Stimulated activated CD8-positive, alpha-beta memory T cell treated with anti-CD3 and anti-CD28 coated beads, Interleukin-2, amount 100 ng/mL, for 48 hours (primary cell): ENCODE data around the gene FAM181A.
A peak's percentile ranks its signal among the peaks of the same experiment; 100 is the strongest.

ENCODE experiments used
- DNase-seq, 2 donors: peaks; one replicate each; pipeline ENCODE4 v3.0.0-alpha.2; 2020; ENCODE audit warnings: low read depth in 2 of 2

The FAM181A gene

DNA sequence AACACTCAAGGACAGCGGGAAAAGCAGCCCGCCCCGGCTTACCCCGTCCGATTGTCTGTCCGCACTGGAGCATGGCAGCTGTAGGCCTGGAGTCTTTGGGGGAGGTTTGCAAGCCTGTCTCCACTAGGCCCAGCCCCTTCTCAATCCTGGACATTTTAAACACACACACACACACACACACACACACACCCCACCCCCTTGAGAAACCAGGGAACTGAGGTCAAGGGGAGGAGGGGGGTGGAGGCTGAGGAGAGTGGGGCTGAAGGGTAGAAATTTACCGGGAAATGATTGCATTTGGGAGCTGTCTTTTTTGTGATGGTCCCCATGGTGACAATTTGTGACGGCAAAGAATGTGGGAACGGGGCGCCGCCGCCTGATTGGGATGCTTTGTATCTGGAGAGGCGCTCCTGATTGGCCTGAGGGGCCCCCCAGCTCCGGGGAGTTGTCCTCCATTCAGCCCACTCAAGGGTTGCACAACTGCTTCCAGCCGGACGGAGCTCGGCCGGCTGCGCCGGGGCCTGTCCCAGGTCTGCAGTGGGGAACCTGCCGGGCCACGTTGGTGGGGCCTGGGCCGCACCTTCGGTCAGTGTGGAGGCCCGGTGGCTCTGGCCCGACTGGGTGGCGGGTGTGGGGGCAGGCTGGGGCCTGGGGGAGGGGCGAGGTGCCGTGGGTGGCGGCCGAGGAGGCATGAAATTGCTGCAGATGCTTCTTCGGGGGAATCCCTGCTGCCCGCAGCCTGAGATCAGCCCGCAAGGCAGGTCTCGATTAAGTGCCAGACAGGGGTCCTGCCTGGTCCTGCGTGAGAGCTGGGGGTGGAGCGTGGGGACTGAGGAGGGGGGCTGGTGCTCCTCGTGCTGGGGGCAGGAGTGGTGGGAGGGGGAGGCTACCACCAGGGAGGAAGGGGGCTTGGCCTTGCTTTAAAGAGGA is at the start of gene FAM181A:
TSS of gene FAM181A (plus strand) at position 472 of the 927 bp plus-strand sequence. CDS start 942 bp downstream, outside the sequence.
- DNase-seq, result no peak

DNA sequence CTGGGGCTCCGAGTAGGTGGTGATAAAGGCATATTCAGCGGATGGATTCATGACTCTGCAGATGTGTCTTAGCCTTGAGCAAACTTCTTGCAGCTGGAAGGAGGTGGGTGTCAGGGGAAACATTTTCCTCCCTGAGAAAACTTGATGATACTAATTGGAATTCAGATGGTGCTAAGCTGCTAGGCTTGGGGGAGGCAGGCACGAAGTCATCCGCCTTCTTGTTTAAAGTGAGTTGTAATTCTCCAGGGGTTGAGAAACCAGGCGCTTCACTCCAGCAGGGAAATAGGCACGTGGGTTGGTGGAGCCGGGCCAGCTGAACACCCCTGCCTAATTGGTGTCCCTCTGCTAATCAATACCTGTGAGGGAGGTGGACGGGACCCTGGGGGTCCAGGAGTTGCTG is 48.9 kb upstream of the FAM181A start:
- no peak for DNase-seq

GRCh38 chr14:93878871-93879270 is 48.3 kb upstream of the FAM181A start:
- DNase-seq, result no peak

- no peak for DNase-seq
Measured at GRCh38 chr14:93879362-93879983, 47.7 kb upstream of the FAM181A start.

- no peak for DNase-seq
Measured at GRCh38 chr14:93880021-93880820, 46.9 kb upstream of the FAM181A start.

DNA sequence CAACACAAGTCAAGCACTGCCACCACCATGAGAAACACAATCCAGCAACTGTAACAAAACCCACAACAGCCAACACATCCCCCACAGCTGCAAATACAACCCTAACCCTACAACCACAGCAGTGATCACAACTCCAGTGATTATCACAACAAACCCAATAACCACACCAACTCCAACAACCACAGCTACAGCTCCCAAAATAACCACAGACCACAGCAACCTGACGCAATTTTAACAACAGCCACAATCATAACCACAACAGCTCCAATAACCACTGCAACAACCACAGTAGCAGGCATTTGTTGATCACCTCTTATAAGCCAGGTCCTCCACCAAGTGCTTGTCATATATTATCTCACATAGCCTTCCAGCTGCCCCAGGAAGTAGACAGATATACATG is 42.2 kb upstream of the FAM181A start:
- DNase-seq, result no peak

DNA sequence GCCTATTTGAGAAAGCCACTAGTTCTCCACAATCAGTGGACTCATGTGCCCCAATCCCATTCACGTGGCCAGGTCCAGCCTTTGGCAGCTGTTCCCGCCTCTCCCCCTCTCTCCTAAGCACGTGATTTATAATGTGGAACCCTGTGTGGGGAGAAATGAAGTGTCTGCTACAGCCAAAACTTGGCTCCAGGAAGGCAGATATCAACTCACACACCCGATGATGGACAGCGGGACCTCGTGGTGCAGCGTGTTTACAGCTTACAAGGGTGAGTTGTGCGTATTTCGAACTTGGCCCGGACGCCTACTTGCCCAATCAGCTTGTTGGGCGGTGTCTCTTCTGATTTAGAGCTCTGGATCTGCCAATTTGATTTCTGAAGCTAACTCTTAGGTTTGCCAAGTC is 38.1 kb upstream of the FAM181A start:
- DNase-seq, result no peak

DNA sequence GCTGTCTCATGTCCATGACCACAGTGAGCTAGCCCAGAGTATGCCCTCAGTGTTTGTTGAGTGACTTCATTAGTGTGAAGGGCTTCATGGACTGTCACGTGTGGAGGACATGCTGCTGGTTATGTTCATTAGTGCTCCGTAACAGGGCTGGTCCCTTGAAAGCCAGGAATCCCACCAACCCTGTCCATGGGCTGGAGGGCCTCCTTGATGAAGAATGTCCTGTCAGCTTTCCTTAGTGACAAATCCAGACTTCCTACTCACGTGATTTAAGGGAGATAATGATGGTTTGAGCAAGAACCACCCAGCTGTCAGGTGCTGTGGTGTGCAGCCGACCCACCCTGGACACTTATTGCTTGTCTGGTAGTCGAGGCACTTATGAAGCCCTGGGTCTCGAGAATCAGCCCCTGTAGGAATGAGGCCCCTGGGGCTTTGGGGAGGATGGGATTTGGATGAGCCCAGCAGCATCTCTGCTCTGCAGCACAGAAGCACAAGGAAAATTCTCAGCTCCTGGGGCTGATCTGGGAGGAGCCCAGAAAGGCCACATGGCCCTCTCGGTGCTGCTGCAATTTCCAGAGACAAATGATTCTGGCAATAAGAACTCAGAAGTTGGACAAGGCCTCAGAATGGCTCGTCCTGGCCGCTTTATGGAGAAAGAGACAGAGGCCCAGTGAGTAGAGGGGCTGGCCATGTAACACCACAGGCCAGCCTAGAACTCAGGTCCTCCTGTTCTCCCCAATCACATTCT is 37.2 kb upstream of the FAM181A start:
- no peak for DNase-seq

DNA sequence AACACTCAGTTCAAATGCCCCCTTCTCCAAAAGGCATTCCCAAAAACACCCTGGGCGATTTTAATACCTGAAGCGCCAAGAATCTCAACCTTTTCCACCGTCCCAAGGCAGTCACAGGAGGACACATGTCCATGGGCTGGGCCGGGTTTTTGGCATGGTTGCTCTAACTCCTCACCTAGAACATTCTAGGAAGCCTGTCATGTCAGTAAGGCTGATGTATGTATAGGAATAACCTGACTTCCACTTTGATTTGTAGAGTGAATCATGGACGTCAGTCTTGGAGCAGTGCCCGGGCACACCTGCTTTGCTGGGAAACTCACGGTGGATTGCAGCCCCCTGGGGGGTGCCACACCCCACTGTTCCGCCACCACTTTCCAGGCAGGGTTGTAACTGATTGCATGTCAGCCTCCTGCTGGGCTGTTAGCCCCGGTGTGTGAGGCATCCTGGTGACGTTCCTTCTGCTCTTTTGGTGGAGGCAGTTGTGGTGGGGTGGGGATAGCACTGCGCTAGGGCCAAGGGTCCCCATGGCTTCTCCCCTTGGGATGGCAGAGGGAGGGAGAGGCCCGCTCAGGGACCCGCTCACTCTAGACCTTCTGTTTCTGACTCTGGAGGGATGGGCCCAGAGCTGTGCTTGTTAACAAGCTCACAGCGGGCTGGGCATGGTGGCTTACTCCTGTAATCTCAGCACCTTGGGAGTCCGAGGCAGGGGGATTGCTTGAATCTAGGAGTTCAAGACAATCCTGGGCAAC is 35.2 kb upstream of the FAM181A start:
- no peak for DNase-seq

GRCh38 chr14:93892505-93892839 is 34.7 kb upstream of the FAM181A start:
- no peak for DNase-seq

- peak; percentile 63 to 67 for DNase-seq
Measured at GRCh38 chr14:93892923-93893558, 34.1 kb upstream of the FAM181A start.

DNA sequence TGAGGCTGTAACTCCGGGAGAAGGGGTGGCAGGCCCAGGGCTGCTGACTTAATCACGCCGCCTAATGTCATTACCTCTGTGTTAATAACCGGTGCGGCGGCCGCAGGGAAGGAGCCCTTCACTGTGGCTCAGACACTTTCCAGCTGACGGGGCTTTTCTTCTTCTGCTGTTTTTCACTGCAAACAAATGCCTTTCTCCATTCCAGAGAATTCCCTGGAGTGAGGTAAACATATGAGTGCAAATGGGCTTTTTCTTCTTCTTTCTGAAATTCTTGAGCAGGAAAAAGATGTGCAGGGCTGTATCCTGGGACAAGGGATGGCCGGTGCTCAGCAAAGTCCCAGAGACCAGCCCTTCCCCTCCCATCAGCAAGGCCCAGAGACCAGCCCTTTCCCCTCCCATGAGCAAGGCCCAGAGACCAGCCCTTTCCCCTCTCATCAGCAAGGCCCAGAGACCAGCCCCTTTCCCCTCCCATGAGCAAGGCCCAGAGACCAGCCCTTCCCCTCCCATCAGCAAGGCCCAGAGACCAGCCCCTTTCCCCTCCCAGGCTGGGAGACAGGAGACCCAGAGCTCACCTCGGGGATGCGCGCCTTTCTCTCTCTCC is 33.4 kb upstream of the FAM181A start:
- no peak for DNase-seq

GRCh38 chr14:93895023-93895604 is 32.0 kb upstream of the FAM181A start:
- no peak for DNase-seq

GRCh38 chr14:93897476-93897845 is 29.7 kb upstream of the FAM181A start:
- no peak for DNase-seq

GRCh38 chr14:93898081-93898611 is 29.0 kb upstream of the FAM181A start:
- DNase-seq, result no peak

GRCh38 chr14:93898731-93899130 is 28.4 kb upstream of the FAM181A start:
- DNase-seq, result no peak

GRCh38 chr14:93901813-93902212 is 25.3 kb upstream of the FAM181A start:
- DNase-seq, result no peak

GRCh38 chr14:93902619-93903307 is 24.4 kb upstream of the FAM181A start:
- DNase-seq, result no peak
